HG03457 (cell line): ENCODE measurements around the gene TMEM127.
"Not testable (repeated sequence)": the region's sequence is repeated elsewhere in the genome, so short reads cannot be mapped to it uniquely, and the experiment has no call there.

Experiments
- ATAC-seq: cut with Tn5 transposase; IDR thresholded peaks from one replicate; pipeline ENCODE4 v1.9.1; 2021; ENCODE audit warnings: moderate number of reproducible peaks; ENCODE audit not compliant: unreplicated experiment

The TMEM127 gene

DNA sequence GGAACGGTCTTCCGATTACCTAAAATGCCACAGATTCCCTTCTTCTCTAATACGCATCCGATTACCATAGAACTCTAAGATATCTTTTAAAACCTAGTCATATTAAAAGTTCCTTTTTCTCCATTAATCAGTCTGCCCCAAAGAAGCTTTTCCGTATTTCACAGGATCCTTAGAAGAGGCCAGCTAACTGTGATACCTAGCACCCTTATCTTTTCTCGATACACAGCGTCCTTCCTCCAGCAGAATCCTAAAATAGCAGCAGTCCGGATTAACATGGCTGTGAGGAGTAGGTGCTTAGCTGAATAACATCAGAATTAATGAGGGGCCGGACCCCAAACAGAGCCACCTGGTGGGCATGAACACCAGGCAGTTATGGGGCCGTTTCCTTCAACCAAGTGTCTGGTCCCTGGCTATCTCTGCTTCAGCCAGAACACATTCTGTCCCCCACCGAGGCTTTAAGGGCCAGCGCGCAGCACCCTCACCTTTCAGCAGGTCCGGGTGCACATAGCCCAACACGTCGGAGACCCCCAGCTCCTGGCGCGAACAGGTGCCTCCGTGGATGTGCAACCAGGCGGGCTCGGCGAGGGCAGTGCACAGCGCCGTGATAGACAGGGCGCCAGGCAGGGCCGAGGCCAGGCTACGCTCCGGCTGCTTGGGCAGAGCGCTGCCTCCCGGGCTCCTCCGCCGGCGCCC lies 995 bp downstream of the TMEM127 start:
- ATAC-seq, result no peak

- no peak for ATAC-seq
Measured at GRCh38 chr2:96264086-96264485, 1.7 kb downstream of the TMEM127 start.

GRCh38 chr2:96262306-96262705 lies 3.5 kb downstream of the TMEM127 start:
- no peak for ATAC-seq

GRCh38 chr2:96261328-96262003 lies 4.3 kb downstream of the TMEM127 start:
- no peak for ATAC-seq

- no peak for ATAC-seq
Measured at GRCh38 chr2:96260387-96261260, 5.2 kb downstream of the TMEM127 start.

GRCh38 chr2:96259497-96259921 lies 6.3 kb downstream of the TMEM127 start:
- ATAC-seq, result no peak

DNA sequence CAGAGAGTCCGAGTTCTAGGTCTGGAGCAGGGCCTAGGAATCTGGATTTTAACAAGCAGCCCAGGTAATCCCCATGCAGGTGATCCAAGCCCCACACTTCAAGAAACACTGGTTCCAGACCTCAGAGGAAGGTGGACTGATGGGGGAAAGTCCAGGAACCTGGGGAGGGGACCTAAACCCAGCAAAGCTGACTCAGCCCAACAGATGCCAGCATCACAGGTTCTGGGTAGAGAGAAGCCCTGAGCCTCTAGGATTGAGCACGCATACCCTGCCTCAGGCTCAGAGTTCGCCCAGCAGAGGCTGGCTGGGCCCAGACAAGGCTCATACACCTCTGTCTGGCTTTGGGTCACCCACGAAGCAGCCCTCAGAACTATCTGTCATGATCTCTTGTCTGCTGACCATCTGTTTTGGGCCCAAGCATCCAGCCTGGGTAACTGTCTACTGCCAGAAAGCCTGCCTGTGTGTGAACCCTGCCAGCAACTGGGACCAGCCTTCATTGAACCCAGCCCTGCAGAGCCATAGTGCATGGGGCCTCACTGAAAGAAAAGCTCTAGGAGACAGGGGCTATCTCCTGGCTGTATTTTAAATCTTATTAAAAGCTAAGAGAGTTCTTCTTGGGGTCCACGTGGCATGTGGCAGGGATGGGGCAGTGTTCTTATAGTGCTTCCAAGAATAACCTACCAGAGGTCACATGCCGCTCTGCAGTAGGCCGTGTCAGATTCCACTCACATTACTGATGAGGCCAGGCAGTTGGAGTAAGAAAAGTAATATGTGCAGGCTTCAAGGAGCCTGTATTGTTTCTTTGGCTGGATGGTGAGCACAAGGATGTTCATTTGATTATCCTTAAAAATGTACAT lies 7.4 kb downstream of the TMEM127 start:
- ATAC-seq, result no peak

- not testable (repeated sequence) for ATAC-seq
Measured at GRCh38 chr2:96257744-96258143, 8.1 kb downstream of the TMEM127 start.

- ATAC-seq, result no peak
Measured at GRCh38 chr2:96256611-96257113, 9.1 kb downstream of the TMEM127 start.

GRCh38 chr2:96254571-96254970 lies 11.2 kb downstream of the TMEM127 start:
- no peak for ATAC-seq

GRCh38 chr2:96253006-96253405 lies 12.8 kb downstream of the TMEM127 start:
- no peak for ATAC-seq

GRCh38 chr2:96252526-96252925 lies 13.3 kb downstream of the TMEM127 start:
- no peak for ATAC-seq

DNA sequence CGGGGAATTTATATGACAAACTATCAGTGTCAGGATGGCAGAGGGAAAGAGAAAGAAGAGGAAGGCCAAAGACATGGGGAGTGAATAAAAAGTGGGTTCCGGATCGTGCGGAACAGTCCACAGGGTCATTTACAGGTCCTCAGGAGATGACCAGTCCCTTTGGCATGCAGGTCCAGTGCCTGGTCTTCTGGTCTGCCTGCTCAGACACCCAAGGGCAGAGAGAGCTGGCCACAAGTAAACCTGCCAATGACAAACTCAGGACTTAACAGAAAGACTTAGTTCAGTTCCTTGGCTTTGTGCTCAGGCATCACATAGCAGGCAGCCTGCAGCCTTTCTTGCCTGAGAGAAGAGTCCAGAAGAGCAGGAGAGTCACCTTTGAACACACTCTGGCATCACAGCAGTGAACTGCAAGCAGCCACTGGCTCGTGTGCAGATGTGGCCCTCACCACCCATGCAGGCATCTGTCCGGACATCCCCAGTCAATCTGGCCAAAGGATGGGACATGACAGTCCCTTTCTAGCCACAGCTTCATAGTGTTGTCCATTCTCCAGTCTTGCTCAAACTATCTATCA lies 14.0 kb downstream of the TMEM127 start:
- no peak for ATAC-seq

- ATAC-seq, result no peak
Measured at GRCh38 chr2:96250188-96250587, 15.6 kb downstream of the TMEM127 start.

- no peak for ATAC-seq
Measured at GRCh38 chr2:96249654-96250053, 16.1 kb downstream of the TMEM127 start.

DNA sequence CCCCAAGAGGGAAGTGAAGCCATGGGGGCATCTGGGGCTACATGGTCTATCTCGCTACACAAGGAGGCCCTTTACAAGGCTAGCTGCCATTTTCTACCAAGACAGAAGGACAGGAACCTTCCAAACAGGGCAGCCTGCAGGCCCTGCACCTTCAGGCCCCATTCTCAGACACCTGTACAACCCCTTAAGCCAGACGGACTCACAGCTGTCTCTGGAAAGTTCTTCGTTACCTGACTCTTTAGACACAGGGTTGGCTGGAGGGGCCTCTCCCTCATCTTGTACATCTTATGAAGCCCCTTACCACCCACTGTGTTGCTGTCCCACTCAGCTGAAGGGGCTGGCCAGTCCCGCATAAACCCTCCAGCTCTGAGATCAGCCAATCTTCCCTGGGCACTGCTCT lies 17.2 kb downstream of the TMEM127 start:
- ATAC-seq, result no peak

GRCh38 chr2:96247896-96248295 lies 17.9 kb downstream of the TMEM127 start:
- no peak for ATAC-seq

- no peak for ATAC-seq
Measured at GRCh38 chr2:96247009-96247408, 18.8 kb downstream of the TMEM127 start.

DNA sequence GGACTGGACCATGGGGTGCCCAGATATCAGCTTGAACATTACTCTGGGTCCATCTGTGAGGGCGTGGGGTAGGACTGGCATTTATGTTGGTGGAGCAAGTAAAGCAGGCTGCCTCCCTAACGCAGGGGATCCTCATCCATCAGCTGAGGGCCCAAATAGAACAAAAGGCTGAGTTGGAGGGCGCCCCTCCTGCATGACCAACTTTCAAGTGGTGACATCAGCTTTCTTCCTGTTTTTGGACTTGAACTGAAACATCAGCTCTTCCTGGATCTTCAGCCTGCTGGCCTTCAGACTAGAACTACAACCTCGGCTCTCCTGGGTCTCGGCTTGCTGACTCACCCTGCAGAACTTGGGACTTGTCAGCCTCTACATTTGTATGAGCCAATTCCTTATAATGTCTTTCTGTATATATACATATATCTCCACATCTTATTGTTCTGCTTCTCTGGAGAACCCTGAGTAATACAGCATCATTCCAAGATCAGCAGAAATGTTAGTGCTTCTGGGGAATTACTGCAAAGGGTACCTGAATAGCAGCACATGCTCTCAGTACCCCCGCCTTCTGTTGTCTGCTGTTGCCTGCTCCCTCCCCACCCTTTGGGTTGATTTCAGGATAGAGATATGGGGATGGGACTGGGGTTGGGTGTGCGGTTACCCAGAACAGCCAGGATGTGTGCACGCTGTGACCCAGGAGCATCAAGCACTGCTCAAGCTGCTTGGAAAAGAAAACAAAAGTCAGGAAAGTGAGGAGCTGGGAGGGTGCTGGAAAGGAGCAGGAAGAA lies 20.0 kb downstream of the TMEM127 start:
- no peak for ATAC-seq
